Measurements from ENCODE around the gene PDE8A.
"Not testable (repeated sequence)": the region's sequence is repeated elsewhere in the genome, so short reads cannot be mapped to it uniquely, and the experiment has no call there.

PDE8A gene

GRCh38 chr15:84988909-84989644, 7.4 kb downstream of the PDE8A start:
- no peak for DNase-seq (ENCODE audit: low read depth in 2 of 2)

GRCh38 chr15:84990507-84990906, 8.9 kb downstream of the PDE8A start:
- no peak for DNase-seq (ENCODE audit: low read depth in 2 of 2)

GRCh38 chr15:84991014-84991712, 9.5 kb downstream of the PDE8A start:
- DNase-seq (ENCODE audit: low read depth in 2 of 2), result no peak

GRCh38 chr15:84992157-84992944, 10.7 kb downstream of the PDE8A start:
- DNase-seq (ENCODE audit: low read depth in 2 of 2), result no peak

GRCh38 chr15:84996055-84996454, 14.4 kb downstream of the PDE8A start:
- DNase-seq (ENCODE audit: low read depth in 2 of 2), result no peak

- DNase-seq (ENCODE audit: low read depth in 2 of 2), result not testable (repeated sequence)
These were observed 15.1 kb downstream of the PDE8A start for GRCh38 chr15:84996714-84997113.

- not testable (repeated sequence) for DNase-seq (ENCODE audit: low read depth in 2 of 2)
These were observed 15.6 kb downstream of the PDE8A start for GRCh38 chr15:84997214-84997613.

GRCh38 chr15:85000189-85000864, 18.7 kb downstream of the PDE8A start:
- no peak for DNase-seq (ENCODE audit: low read depth in 2 of 2)

GRCh38 chr15:85000937-85001336, 19.3 kb downstream of the PDE8A start:
- DNase-seq (ENCODE audit: low read depth in 2 of 2), result no peak

GRCh38 chr15:85002517-85002916, 20.9 kb downstream of the PDE8A start:
- DNase-seq (ENCODE audit: low read depth in 2 of 2), result no peak

- no peak for DNase-seq (ENCODE audit: low read depth in 2 of 2)
These were observed 22.1 kb downstream of the PDE8A start for GRCh38 chr15:85003593-85004312.

- no peak for DNase-seq (ENCODE audit: low read depth in 2 of 2)
These were observed 22.9 kb downstream of the PDE8A start for GRCh38 chr15:85004550-85004949.

- no peak for DNase-seq (ENCODE audit: low read depth in 2 of 2)
These were observed 23.7 kb downstream of the PDE8A start for GRCh38 chr15:85005319-85005718.

- DNase-seq (ENCODE audit: low read depth in 2 of 2), result no peak
These were observed 24.1 kb downstream of the PDE8A start for GRCh38 chr15:85005746-85006145.

- DNase-seq (ENCODE audit: low read depth in 2 of 2), result no peak
These were observed 24.5 kb downstream of the PDE8A start for GRCh38 chr15:85006201-85006600.

- DNase-seq (ENCODE audit: low read depth in 2 of 2), result no peak
These were observed 25.0 kb downstream of the PDE8A start for GRCh38 chr15:85006655-85007054.

GRCh38 chr15:85007137-85007536, 25.5 kb downstream of the PDE8A start:
- DNase-seq (ENCODE audit: low read depth in 2 of 2), result no peak

- no peak for DNase-seq (ENCODE audit: low read depth in 2 of 2)
These were observed 26.2 kb downstream of the PDE8A start for GRCh38 chr15:85007741-85008397.

GRCh38 chr15:85008474-85009260, 27.0 kb downstream of the PDE8A start:
- DNase-seq (ENCODE audit: low read depth in 2 of 2), result no peak

GRCh38 chr15:85009435-85009834, 27.8 kb downstream of the PDE8A start:
- no peak for DNase-seq (ENCODE audit: low read depth in 2 of 2)

Measured in stimulated activated CD8-positive, alpha-beta memory T cell treated with anti-CD3 and anti-CD28 coated beads, Interleukin-7, amount 100 ng/mL, for 1 hour (primary cell).